Measurements from ENCODE around the gene PDSS2.

- TF ChIP-seq CTCF (IDR thresholded peaks at IDR 0.05; ENCODE audit: borderline replicate concordance, extremely low read depth, low read length, poor library complexity, severe bottlenecking): no peak
- TF ChIP-seq EZH2 (IDR thresholded peaks at IDR 0.05; ENCODE audit: borderline replicate concordance, low read depth, low read length, severe bottlenecking): no peak
These were observed 19.8 kb upstream of the PDSS2 start for GRCh38 chr6:107479089-107479690.
